A549 (cell line): ENCODE measurements around the gene HOXA10. TPM values are rescaled to one million over a fixed set of nuclear protein-coding genes. Genes with fewer than 3 reads are reported as not detected.

Experiments
- ATAC-seq, 2 experiments: fragments of 200-7000 bp in 1 of 2; fragments of >200 bp in 1 of 2; cut with Nextera tagmentation in 1 of 2; cut with Tn5 transposase in 1 of 2; 3 replicates each; pipeline versions ENCODE4 v1.8.0 to v1.9.1; 2018 to 2020; ENCODE audit warnings: mild to moderate bottlenecking in 1 of 2, moderate library complexity in 1 of 2
- CTCF ChIA-PET: fragments of 300-600 bp; sonication (Branson Sonifier 250); formaldehyde crosslinking; extraction: SDS; loops from one replicate; lab custom pipeline; 2021; ENCODE audit warnings: antibody characterized with exemption, inconsistent platforms; lab: Yijun Ruan, JAX
- POLR2A ChIA-PET: fragments of 350-600 bp; formaldehyde crosslinking; extraction: SDS; loops from one replicate; lab custom pipeline; 2021; ENCODE audit warnings: antibody characterized with exemption, inconsistent platforms; lab: Yijun Ruan, JAX
- DNase-seq, 2 experiments: peaks; one replicate each; pipeline versions ENCODE4 v3.0.0 to v3.0.0-alpha.2; 2011 to 2016; ENCODE audit warnings: low read depth in 1 of 2, low spot score in 1 of 2
- FAIRE-seq: peaks from 2 replicates; lab custom pipeline; 2011; peaks lifted over from hg19 to GRCh38; lab: Jason Lieb, UNC
- H3K27ac ChIP-seq, 2 experiments: fragments of >200 bp; sonication (Bioruptor Twin); formaldehyde crosslinking; 3 replicates each; pipeline ENCODE4 v1.5.1; 2016 to 2017
- H3K4me1 ChIP-seq: fragments of >200 bp; sonication (Bioruptor Twin); formaldehyde crosslinking; 3 replicates; pipeline ENCODE4 v1.6.1; 2016
- H3K4me2 ChIP-seq: fragments of >200 bp; sonication (Bioruptor Twin); formaldehyde crosslinking; 3 replicates; pipeline ENCODE4 v1.6.1; 2016
- H3K4me3 ChIP-seq: fragments of >200 bp; sonication (Bioruptor Twin); formaldehyde crosslinking; 3 replicates; pipeline ENCODE4 v1.5.1; 2016
- H3K9me3 ChIP-seq: fragments of >200 bp; sonication (Bioruptor Twin); formaldehyde crosslinking; 3 replicates; pipeline ENCODE4 v1.6.1; 2016
- ATOH8 ChIP-seq: fragments of 250-450 bp; sonication (Bioruptor Pico); IDR thresholded peaks from 2 replicates; pipeline ENCODE4 v1.5.0; 2020; ENCODE audit warnings: low read depth, mild to moderate bottlenecking, moderate library complexity
- BCL3 ChIP-seq: fragments of >200 bp; sonication (Bioruptor Twin); formaldehyde crosslinking; IDR thresholded peaks from 3 replicates; pipeline ENCODE4 v1.6.1; 2016
- BHLHE40 ChIP-seq: IDR thresholded peaks from 2 replicates; pipeline ENCODE4 v1.6.1; 2012; ENCODE audit warnings: low read depth, low read length, inconsistent platforms
- CBX2 ChIP-seq: fragments of 200-600 bp; sonication (generic); IDR thresholded peaks from 2 replicates; pipeline ENCODE4 v1.6.1; 2016; ENCODE audit warnings: low read depth, mild to moderate bottlenecking, borderline replicate concordance
- CEBPB ChIP-seq, 2 experiments: fragments of >200 bp in 1 of 2; sonication (Bioruptor Twin) in 1 of 2; formaldehyde crosslinking in 1 of 2; IDR thresholded peaks; 2 replicates each; pipeline ENCODE4 v1.6.1; 2012 to 2016
- CHD4 ChIP-seq: fragments of 200-600 bp; sonication (generic); IDR thresholded peaks from 2 replicates; pipeline ENCODE4 v1.6.1; 2016; ENCODE audit warnings: antibody characterized with exemption, mild to moderate bottlenecking, borderline replicate concordance
- E2F6 ChIP-seq: IDR thresholded peaks from 2 replicates; pipeline ENCODE4 v1.6.1; 2012; ENCODE audit warnings: low read depth, borderline replicate concordance
- EHF ChIP-seq: fragments of 250-450 bp; sonication (Bioruptor Pico); IDR thresholded peaks from 2 replicates; pipeline ENCODE4 v1.5.0; 2020; ENCODE audit warnings: mild to moderate bottlenecking
- EHMT2 ChIP-seq: fragments of 200-600 bp; sonication (generic); IDR thresholded peaks from 2 replicates; pipeline ENCODE4 v1.6.1; 2016; ENCODE audit warnings: antibody characterized with exemption, low read depth, mild to moderate bottlenecking, moderate library complexity
- EP300 ChIP-seq, 2 experiments: fragments of >200 bp; sonication (Bioruptor Twin); formaldehyde crosslinking; IDR thresholded peaks; 2 replicates in 1 of 2; 3 replicates in 1 of 2; pipeline ENCODE4 v1.6.1; 2016 to 2017
- ESRRA ChIP-seq: fragments of 150-350 bp; IDR thresholded peaks from 2 replicates; pipeline ENCODE4 v1.6.1; 2014; ENCODE audit warnings: mild to moderate bottlenecking, low read length, borderline replicate concordance
- FOSL2 ChIP-seq, 2 experiments: fragments of 450-650 bp in 1 of 2; fragments of >200 bp in 1 of 2; sonication (Bioruptor Twin) in 1 of 2; formaldehyde crosslinking; IDR thresholded peaks; 2 replicates each; pipeline versions ENCODE4 v1.5.0 to v1.6.1; 2016 to 2020; ENCODE audit warnings: mild to moderate bottlenecking in 1 of 2, moderate library complexity in 1 of 2
- HES2 ChIP-seq: fragments of >200 bp; sonication (Bioruptor Twin); formaldehyde crosslinking; IDR thresholded peaks from 2 replicates; pipeline ENCODE4 v1.6.1; 2016
- HEYL ChIP-seq: fragments of 250-450 bp; sonication (Bioruptor Pico); IDR thresholded peaks from 2 replicates; pipeline ENCODE4 v1.8.0; 2021; ENCODE audit warnings: mild to moderate bottlenecking, moderate library complexity
- HOXA7 ChIP-seq: fragments of 250-450 bp; sonication (Bioruptor Pico); IDR thresholded peaks from 2 replicates; pipeline ENCODE4 v1.5.0; 2020; ENCODE audit warnings: mild to moderate bottlenecking, moderate library complexity
- JUN ChIP-seq, 2 experiments: fragments of >200 bp; sonication (Bioruptor Twin); formaldehyde crosslinking; IDR thresholded peaks; 2 replicates in 1 of 2; 3 replicates in 1 of 2; pipeline ENCODE4 v1.6.1; 2016 to 2017
- KDM1A ChIP-seq: fragments of 200-600 bp; sonication (generic); IDR thresholded peaks from 2 replicates; pipeline ENCODE4 v1.6.1; 2016; ENCODE audit warnings: low read depth, mild to moderate bottlenecking
- MAFK ChIP-seq: fragments of 450-650 bp; IDR thresholded peaks from 2 replicates; pipeline ENCODE4 v1.6.1; 2014; ENCODE audit not compliant: partially characterized antibody
- MYC ChIP-seq: IDR thresholded peaks from 2 replicates; pipeline ENCODE4 v1.6.1; 2012; ENCODE audit warnings: mild to moderate bottlenecking, inconsistent platforms, low read length, improper control_type of control experiment, borderline replicate concordance
- NR3C1 ChIP-seq: fragments of >200 bp; sonication (Bioruptor Twin); formaldehyde crosslinking; IDR thresholded peaks from 3 replicates; pipeline ENCODE4 v1.6.1; 2017
- PBX3 ChIP-seq: IDR thresholded peaks from 2 replicates; pipeline ENCODE4 v1.6.1; 2012
- PHF8 ChIP-seq: fragments of 200-600 bp; sonication (generic); IDR thresholded peaks from 2 replicates; pipeline ENCODE4 v1.6.1; 2016; ENCODE audit warnings: low read depth, mild to moderate bottlenecking, antibody characterized with exemption, moderate library complexity, borderline replicate concordance
- POLR2A ChIP-seq: IDR thresholded peaks from 2 replicates; pipeline ENCODE4 v1.6.1; 2012; ENCODE audit warnings: mild to moderate bottlenecking, low read length
- RAD21 ChIP-seq, 2 experiments: fragments of >200 bp in 1 of 2; sonication (Bioruptor Twin) in 1 of 2; formaldehyde crosslinking in 1 of 2; IDR thresholded peaks in 1 of 2; conservative IDR thresholded peaks in 1 of 2; 2 replicates in 1 of 2; 3 replicates in 1 of 2; pipeline ENCODE4 v1.6.1; 2012 to 2018; ENCODE audit warnings: inconsistent platforms in 1 of 2
- RNF2 ChIP-seq: fragments of 200-600 bp; sonication (generic); IDR thresholded peaks from 2 replicates; pipeline ENCODE4 v1.6.1; 2016; ENCODE audit warnings: low read depth, mild to moderate bottlenecking, antibody characterized with exemption, moderate library complexity, borderline replicate concordance
- USF2 ChIP-seq: fragments of 450-650 bp; IDR thresholded peaks from 2 replicates; pipeline ENCODE4 v1.6.1; 2014; ENCODE audit warnings: antibody characterized with exemption
- ZFP36 ChIP-seq: fragments of 450-650 bp; IDR thresholded peaks from 2 replicates; pipeline ENCODE4 v1.6.1; 2014; ENCODE audit warnings: borderline replicate concordance; ENCODE audit not compliant: partially characterized antibody
- ZNF302 ChIP-seq: fragments of 250-450 bp; sonication (Bioruptor Pico); IDR thresholded peaks from 2 replicates; pipeline ENCODE4 v1.9.0; 2021; ENCODE audit warnings: inconsistent platforms, mild to moderate bottlenecking, moderate library complexity
- WGBS: methylation state at CpG from one replicate; pipeline ENCODE4 v1.1.6; 2017; ENCODE audit errors: missing lambda C conversion rate; 5-methylcytosine and 5-hydroxymethylcytosine counted together
- polyA plus RNA-seq, 4 experiments: library from polyadenylated mRNA; depleted of rRNA in 3 of 4; stranded (reverse); fragments of >200 nt; fragmentation: RNase III in 1 of 4; extraction: RNeasy Plus Mini Kit Qiagen cat#74134 plus additional on column Dnase treatment in 1 of 4; gene quantifications; 2 replicates in 3 of 4; 3 replicates in 1 of 4; pipeline ENCODE4 v1.2.3, GENCODE V29; 2011 to 2017

The HOXA10 gene
- polyA plus RNA-seq, 2 of the 4 experiments (the other 2 are of a cell fraction): 5.2 to 7.7 TPM

- TF ChIP-seq USF2 (no peak), HEYL (CRISPR knock-in tag) (no peak), ZNF302 (CRISPR knock-in tag) (no peak), EP300 (IDR thresholded peaks at IDR 0.05) (no peak)
Measured at GRCh38 chr7:27137640-27138315, 36.3 kb downstream of the HOXA10 start (continued).

GRCh38 chr7:27134392-27134791 is 39.7 kb downstream of the HOXA10 start:
- FAIRE-seq: no peak
- CTCF ChIA-PET: interaction anchor here (1.0 to 1.5 kb wide), 4 partner anchors 9 to 442 kb away, joined by 3 to 5 read pairs (median 4); partner anchors contain the start of gene HOXA5
- DNase-seq: no peak
- no peak for TF ChIP-seq MYC
- TF ChIP-seq EHF: no peak
- TF ChIP-seq RAD21 (conservative IDR thresholded peaks at IDR 0.05 in 1 of 2, IDR thresholded peaks at IDR 0.05 in 1 of 2): 0 out of 5 replicates have a peak, but pooled peaks of 1 of the 2 experiments have one; percentile 8
- no peak for TF ChIP-seq FOSL2 (IDR thresholded peaks at IDR 0.05)
- no peak for TF ChIP-seq FOSL2 (CRISPR knock-in tag; IDR thresholded peaks at IDR 0.05)
- TF ChIP-seq MAFK: no peak
- 0 out of 4 replicates have a peak, but pooled peaks of 1 of the 2 experiments have one; percentile 6 for TF ChIP-seq CEBPB (IDR thresholded peaks at IDR 0.05)
- TF ChIP-seq EP300 (IDR thresholded peaks at IDR 0.05): 0 out of 5 replicates have a peak, but pooled peaks of 1 of the 2 experiments have one; percentile 18
- TF ChIP-seq E2F6: no peak
- TF ChIP-seq ESRRA: no peak
- WGBS: 54% methylated on average over 2 of the region's 2 CpGs
- Histone ChIP-seq H3K4me2 (peak overlapping the region; percentile 22), H3K9me3 (no peaks in the 10 kb centered on the region), H3K27ac (peak overlapping the region in 1 of 2 experiments; percentile 82; a peak in 4 of 6 replicates), H3K4me3 (no peak overlapping the region), H3K4me1 (peaks cover 53% of the 10 kb centered on the region)
- no peak for ATAC-seq
- POLR2A ChIA-PET: interaction anchor here (1.1 kb wide), 1 partner anchor 11 kb away, joined by 3 read pairs; no protein-coding TSS in a partner anchor

GRCh38 chr7:27133409-27134231 is 40.5 kb downstream of the HOXA10 start:
- peaks cover 53% of the 10 kb centered on the region for H3K4me1 ChIP-seq
- ChIA-PET POLR2A (interaction anchor here (1.1 kb wide), 1 partner anchor 10 kb away, joined by 3 read pairs; no protein-coding TSS in a partner anchor), CTCF (interaction anchor here (1.0 to 1.5 kb wide), 3 partner anchors 10 to 441 kb away, joined by 3 to 4 read pairs (median 3); partner anchors contain the start of gene HOXA5)
- no peak overlapping the region for H3K4me3 ChIP-seq
- FAIRE-seq (no peak), ATAC-seq (no peak), DNase-seq (peak in 1 of 2 experiments; percentile 45)
- no peaks in the 10 kb centered on the region for H3K9me3 ChIP-seq
- H3K27ac ChIP-seq: peak overlapping the region; percentile 11 to 82; a peak in 4 of 6 replicates
- WGBS: 74% methylated on average over 18 of the region's 18 CpGs
- peak overlapping the region; percentile 22; the same call in 2 of the 3 replicates for H3K4me2 ChIP-seq
- TF ChIP-seq PHF8 (no peak), KDM1A (no peak), ATOH8 (CRISPR knock-in tag) (no peak), HOXA7 (CRISPR knock-in tag) (no peak), ZFP36 (no peak), NR3C1 (no peak), BHLHE40 (no peak), PBX3 (no peak), RNF2 (no peak), CHD4 (no peak), BCL3 (no peak), EHMT2 (no peak), HES2 (no peak), CBX2 (no peak), POLR2A (no peak), JUN (IDR thresholded peaks at IDR 0.05) (no peak)
